ENCODE results near the gene KRT35. TPM values are rescaled to one million over a fixed set of nuclear protein-coding genes. Genes with fewer than 3 reads are reported as not detected.

Gene KRT35
- total RNA-seq, 2 donors from 2014 or later, result not detected

- no peak for TF ChIP-seq CTCF (conservative IDR thresholded peaks at IDR 0.05)
- Histone ChIP-seq H3K36me3 (ENCODE audit: control insufficient read depth, insufficient read depth, low read length) (no peaks in the 10 kb centered on the region), H3K9me3 (ENCODE audit: control insufficient read depth, low read length) (no peaks in the 10 kb centered on the region), H3K27ac (ENCODE audit: low read depth, low read length) (no peak within 1 kb of the TSS), H3K4me1 (ENCODE audit: control insufficient read depth, insufficient read depth, low read length) (no peaks in the 10 kb centered on the region), H3K27me3 (ENCODE audit: control insufficient read depth, insufficient read depth, low read length, poor library complexity, severe bottlenecking) (no peaks in the 10 kb centered on the region), H3K4me3 (ENCODE audit: low read length) (no peak within 1 kb of the TSS), H3K9ac (ENCODE audit: extremely low read depth, low read length, poor library complexity, severe bottlenecking) (no peak within 1 kb of the TSS)
- no peak for DNase-seq
- no peaks in the 10 kb centered on the region for H3K4me1 Mint-ChIP-seq
- H3K27ac Mint-ChIP-seq, result no peak within 1 kb of the TSS
- WGBS, 2 experiments (ENCODE audit: insufficient coverage in 1 of 2, insufficient read length in 1 of 2), result 90 to 94% methylated on average over 9 to 10 of the region's 10 CpGs
- H3K4me3 Mint-ChIP-seq, result no peak within 1 kb of the TSS
- no peaks in the 10 kb centered on the region for H3K9me3 Mint-ChIP-seq
- peaks cover 7% of the 10 kb centered on the region for H3K27me3 Mint-ChIP-seq (ENCODE audit: insufficient read depth)
- H3K36me3 Mint-ChIP-seq (ENCODE audit: low read depth), result no peaks in the 10 kb centered on the region
These were observed 40.4 kb downstream of the KRT35 start, which contains the start of gene KRT38 for GRCh38 chr17:41440531-41441033. KRT38 (minus strand) TSS chr17:41440983; CDS start chr17:41440921, 62 bp downstream.

- DNase-seq, result no peak
- 71 to 73% methylated on average over 5 of the region's 5 CpGs for WGBS, 2 experiments (ENCODE audit: insufficient coverage in 1 of 2, insufficient read length in 1 of 2)
- H3K4me1 ChIP-seq (ENCODE audit: control insufficient read depth, insufficient read depth, low read length), result no peaks in the 10 kb centered on the region
These were observed 41.6 kb downstream of the KRT35 start for GRCh38 chr17:41439375-41439774.

GRCh38 chr17:41437769-41438168 lies 43.2 kb downstream of the KRT35 start:
- Mint-ChIP-seq H3K9me3 (no peaks in the 10 kb centered on the region), H3K36me3 (ENCODE audit: low read depth) (no peaks in the 10 kb centered on the region), H3K27me3 (ENCODE audit: insufficient read depth) (peaks cover 5% of the 10 kb centered on the region), H3K4me1 (no peaks in the 10 kb centered on the region), H3K4me3 (no peak overlapping the region), H3K27ac (no peak overlapping the region)
- H3K4me1 ChIP-seq (ENCODE audit: control insufficient read depth, insufficient read depth, low read length), result no peaks in the 10 kb centered on the region
- H3K4me3 ChIP-seq (ENCODE audit: low read length), result no peak overlapping the region
- H3K27ac ChIP-seq (ENCODE audit: low read depth, low read length), result no peak overlapping the region
- 92 to 96% methylated on average over 9 of the region's 9 CpGs for WGBS, 2 experiments (ENCODE audit: insufficient coverage in 1 of 2, insufficient read length in 1 of 2)
- H3K9ac ChIP-seq (ENCODE audit: extremely low read depth, low read length, poor library complexity, severe bottlenecking), result no peak overlapping the region
- no peaks in the 10 kb centered on the region for H3K9me3 ChIP-seq (ENCODE audit: control insufficient read depth, low read length)
- H3K36me3 ChIP-seq (ENCODE audit: control insufficient read depth, insufficient read depth, low read length), result no peaks in the 10 kb centered on the region
- DNase-seq, result no peak
- TF ChIP-seq CTCF (conservative IDR thresholded peaks at IDR 0.05), result no peak
- H3K27me3 ChIP-seq (ENCODE audit: control insufficient read depth, insufficient read depth, low read length, poor library complexity, severe bottlenecking), result no peaks in the 10 kb centered on the region

More at GRCh38 chr17:41439375-41439774, 41.6 kb downstream of the KRT35 start:
- Histone ChIP-seq H3K27me3 (ENCODE audit: control insufficient read depth, insufficient read depth, low read length, poor library complexity, severe bottlenecking) (no peaks in the 10 kb centered on the region), H3K27ac (ENCODE audit: low read depth, low read length) (no peak overlapping the region), H3K4me3 (ENCODE audit: low read length) (no peak overlapping the region), H3K9me3 (ENCODE audit: control insufficient read depth, low read length) (no peaks in the 10 kb centered on the region), H3K36me3 (ENCODE audit: control insufficient read depth, insufficient read depth, low read length) (no peaks in the 10 kb centered on the region), H3K9ac (ENCODE audit: extremely low read depth, low read length, poor library complexity, severe bottlenecking) (no peak overlapping the region)
- no peaks in the 10 kb centered on the region for H3K36me3 Mint-ChIP-seq (ENCODE audit: low read depth)
- TF ChIP-seq CTCF (conservative IDR thresholded peaks at IDR 0.05), result no peak
- H3K27me3 Mint-ChIP-seq (ENCODE audit: insufficient read depth), result peaks cover 6% of the 10 kb centered on the region
- no peak overlapping the region for H3K4me3 Mint-ChIP-seq
- no peak overlapping the region for H3K27ac Mint-ChIP-seq
- H3K9me3 Mint-ChIP-seq, result no peaks in the 10 kb centered on the region
- H3K4me1 Mint-ChIP-seq, result no peaks in the 10 kb centered on the region
